Left lung (tissue), 10 donors: ENCODE results near the gene C5orf46. TPM values are rescaled to one million over a fixed set of nuclear protein-coding genes. Genes with fewer than 3 reads are reported as not detected.

Experiments used
- ATAC-seq: fragments of 200-7000 bp; cut with Tn5 transposase; one replicate; pipeline ENCODE4 v1.9.1; 2020; ENCODE audit warnings: moderate library complexity
- DNase-seq, 4 donors: peaks; one replicate each; pipeline ENCODE4 v3.0.0-alpha.2; 2013 to 2020
- H3K27ac ChIP-seq, 2 donors: fragments of 200-600 bp; sonication (generic) in 1 of 2; one replicate each; pipeline versions ENCODE4 v1.5.0 to v1.8.0; 2020 to 2021
- H3K27me3 ChIP-seq, 2 donors: fragments of 200-600 bp; sonication (generic) in 1 of 2; one replicate each; pipeline versions ENCODE4 v1.5.0 to v1.8.0; 2020 to 2021
- H3K36me3 ChIP-seq, 2 donors: fragments of 200-600 bp; sonication (generic) in 1 of 2; one replicate each; pipeline versions ENCODE4 v1.5.0 to v1.8.0; 2020 to 2021
- H3K4me1 ChIP-seq, 2 donors: fragments of 200-600 bp; one replicate each; pipeline ENCODE4 v1.8.0; 2021
- H3K4me3 ChIP-seq, 2 donors: fragments of 200-600 bp; sonication (generic) in 1 of 2; one replicate each; pipeline versions ENCODE4 v1.5.0 to v1.8.0; 2020 to 2021; ENCODE audit warnings: mild to moderate bottlenecking in 1 of 2
- H3K9me3 ChIP-seq, 2 donors: fragments of 200-600 bp; sonication (generic) in 1 of 2; one replicate each; pipeline versions ENCODE4 v1.5.0 to v1.8.0; 2020 to 2021
- CTCF ChIP-seq, 2 donors: fragments of 200-600 bp; sonication (generic) in 1 of 2; IDR thresholded peaks; one replicate each; pipeline versions ENCODE4 v1.5.0 to v1.8.0; 2021; ENCODE audit warnings: antibody characterized with exemption in 2 of 2
- intact Hi-C, 2 donors: fragments of 100-400 bp; cut with DNase I; formaldehyde crosslinking; loops; one replicate each; pipeline versions ENCODE4 v1.11.2 to v1.14.2; 2022
- polyA plus RNA-seq, 6 donors: library from polyadenylated mRNA; unstranded; fragments of 120-200 nt; gene quantifications; one replicate each; pipeline ENCODE4 v1.2.1, GENCODE V29; 2013; ENCODE audit not compliant: insufficient read length in 6 of 6
- total RNA-seq, 2 donors: library from RNA; stranded (reverse); fragmentation: NEBNext Ultra II Directional; extraction: Animal tissue kit (Norgen Biotek cat#: 25700); gene quantifications; one replicate each; pipeline ENCODE4 v1.2.1, GENCODE V29; 2021
- donor health status: DM: no; HTN: yes; CAD: no.
- donor health status: DM: no; HTN: no; CAD: no.

The C5orf46 gene
- total and polyA plus RNA-seq, 8 donors, result 0.50 to 3.0 (median 1.3) TPM; not detected in 2

GRCh38 chr5:147887026-147887627, 19.2 kb downstream of the C5orf46 start:
- ATAC-seq (peak; percentile 73), DNase-seq (peak in 1 of 4 donors; percentile 16)
- H3K27ac ChIP-seq, result no peak overlapping the region
- TF ChIP-seq CTCF (IDR thresholded peaks at IDR 0.05), result peak; percentile 44 to 46
- intact Hi-C loops, result loop anchor here in 1 of 2 donors (10.0 kb wide), 1 partner anchor 48 kb away; no protein-coding TSS in a partner anchor
- H3K9me3 ChIP-seq, result no peaks in the 10 kb centered on the region
- no peak overlapping the region for H3K4me3 ChIP-seq
- no peaks in the 10 kb centered on the region for H3K4me1 ChIP-seq
- no peaks in the 10 kb centered on the region for H3K27me3 ChIP-seq
- no peaks in the 10 kb centered on the region for H3K36me3 ChIP-seq

GRCh38 chr5:147882586-147883313, 23.6 kb downstream of the C5orf46 start:
- no peaks in the 10 kb centered on the region for H3K27me3 ChIP-seq
- H3K4me3 ChIP-seq, result no peak overlapping the region
- H3K4me1 ChIP-seq, result no peaks in the 10 kb centered on the region
- no peak for TF ChIP-seq CTCF (IDR thresholded peaks at IDR 0.05)
- ATAC-seq, result no peak
- no peak for DNase-seq
- no peaks in the 10 kb centered on the region for H3K9me3 ChIP-seq
- intact Hi-C loops, result loop anchor here in 1 of 2 donors (10.0 kb wide), 1 partner anchor 52 kb away; no protein-coding TSS in a partner anchor
- H3K36me3 ChIP-seq, result no peaks in the 10 kb centered on the region
- no peak overlapping the region for H3K27ac ChIP-seq

DNA sequence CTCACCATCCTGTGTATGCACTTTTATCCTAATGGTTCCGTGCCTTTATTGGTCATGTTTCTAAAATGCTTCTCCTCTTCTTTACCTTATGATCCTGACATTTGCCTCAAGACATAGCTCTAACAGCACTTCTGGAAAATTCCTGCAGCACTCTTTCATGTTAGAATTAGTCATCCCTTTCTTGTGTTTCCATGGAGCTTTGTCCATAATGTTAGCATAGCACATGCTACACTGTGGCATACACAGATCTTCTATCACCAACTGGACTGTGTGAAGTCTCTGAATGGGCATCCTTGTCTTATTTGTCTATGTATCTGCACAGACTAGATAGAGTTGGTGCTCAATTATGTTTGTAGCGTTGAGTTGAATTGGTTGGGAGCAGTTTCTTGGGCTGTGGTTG, 25.9 kb downstream of the C5orf46 start:
- ATAC-seq (no peak), DNase-seq (no peak)
- no peaks in the 10 kb centered on the region for H3K36me3 ChIP-seq
- intact Hi-C loops, result loop anchor here in 1 of 2 donors (10.0 kb wide), 1 partner anchor 54 kb away; no protein-coding TSS in a partner anchor
- H3K4me3 ChIP-seq, result no peak overlapping the region
- TF ChIP-seq CTCF (IDR thresholded peaks at IDR 0.05), result no peak
- no peaks in the 10 kb centered on the region for H3K4me1 ChIP-seq
- no peak overlapping the region for H3K27ac ChIP-seq
- no peaks in the 10 kb centered on the region for H3K27me3 ChIP-seq
- no peaks in the 10 kb centered on the region for H3K9me3 ChIP-seq

DNA sequence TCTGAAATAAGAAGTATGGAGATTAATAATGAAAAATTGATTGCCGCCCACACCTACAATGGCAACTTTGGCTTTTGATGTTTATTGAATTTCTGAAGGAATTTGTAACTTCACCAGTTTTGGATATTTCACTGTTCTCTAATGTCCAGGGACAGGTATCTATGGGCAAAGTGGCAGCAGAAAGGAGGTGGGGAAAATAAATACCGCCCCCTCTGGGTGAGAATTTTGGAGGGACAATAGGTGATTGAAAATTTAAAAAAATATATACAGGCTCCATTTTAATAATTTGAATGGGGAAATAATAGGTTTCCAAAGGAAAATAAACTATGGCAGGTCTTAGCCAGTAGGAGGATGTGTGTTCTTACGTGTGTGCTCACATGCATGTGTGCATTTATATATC, 26.6 kb downstream of the C5orf46 start:
- intact Hi-C loops, result loop anchor here in 1 of 2 donors (10.0 kb wide), 1 partner anchor 55 kb away; no protein-coding TSS in a partner anchor
- Histone ChIP-seq H3K36me3 (no peaks in the 10 kb centered on the region), H3K9me3 (no peaks in the 10 kb centered on the region), H3K4me3 (no peak overlapping the region), H3K4me1 (no peaks in the 10 kb centered on the region), H3K27me3 (no peaks in the 10 kb centered on the region), H3K27ac (no peak overlapping the region)
- ATAC-seq, result no peak
- TF ChIP-seq CTCF (IDR thresholded peaks at IDR 0.05), result no peak
- no peak for DNase-seq

DNA sequence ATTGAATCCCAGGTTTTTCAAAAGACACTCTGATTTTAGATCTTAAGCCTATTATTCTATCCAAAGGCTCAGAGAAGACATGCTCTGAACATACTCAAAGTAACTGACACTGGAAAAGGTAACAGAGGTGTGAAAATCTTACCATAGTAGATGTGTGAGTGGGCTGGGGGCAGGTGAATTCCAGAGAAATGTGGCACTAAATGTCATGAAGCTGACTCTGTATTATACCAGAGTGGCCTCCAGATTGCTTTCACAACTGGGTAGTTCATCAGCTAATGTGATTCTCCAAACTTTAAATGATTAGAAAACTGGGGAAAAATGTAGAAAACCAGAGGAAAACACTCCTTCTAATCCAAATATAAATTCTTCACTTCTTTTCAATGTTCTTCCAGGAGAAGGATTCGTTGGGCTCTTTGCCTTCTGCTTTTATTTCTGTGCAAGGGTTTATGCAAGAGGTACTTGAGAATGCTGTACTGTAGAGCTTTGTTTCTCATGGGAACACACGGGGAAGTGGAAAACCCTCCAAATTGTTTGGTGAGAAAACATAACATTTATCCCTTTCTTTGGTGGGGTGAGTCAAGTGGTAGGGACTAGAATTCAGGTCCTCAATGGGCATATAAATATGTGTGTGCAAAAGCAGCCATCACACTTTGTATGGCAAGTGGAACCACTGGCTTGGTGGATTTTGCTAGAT, 28.1 kb downstream of the C5orf46 start, which contains the start of gene SCGB3A2:
TSS of gene SCGB3A2 (plus strand) at position 646 of the 694 bp plus-strand sequence. CDS start 93 bp downstream, outside the sequence.
- DNase-seq (peak in 1 of 4 donors; percentile 41), ATAC-seq (peak; percentile 83)

More for the DNA sequence above, 28.1 kb downstream of the C5orf46 start, which contains the start of gene SCGB3A2:
- Histone ChIP-seq H3K4me1 (no peaks in the 10 kb centered on the region), H3K27me3 (no peaks in the 10 kb centered on the region), H3K4me3 (no peak within 1 kb of the TSS), H3K9me3 (no peaks in the 10 kb centered on the region), H3K36me3 (no peaks in the 10 kb centered on the region), H3K27ac (no peak within 1 kb of the TSS)
- no peak for TF ChIP-seq CTCF (IDR thresholded peaks at IDR 0.05)
- intact Hi-C loops, result no loop called here
